ENCODE results near the gene PDE3A.

Gene PDE3A

DNA sequence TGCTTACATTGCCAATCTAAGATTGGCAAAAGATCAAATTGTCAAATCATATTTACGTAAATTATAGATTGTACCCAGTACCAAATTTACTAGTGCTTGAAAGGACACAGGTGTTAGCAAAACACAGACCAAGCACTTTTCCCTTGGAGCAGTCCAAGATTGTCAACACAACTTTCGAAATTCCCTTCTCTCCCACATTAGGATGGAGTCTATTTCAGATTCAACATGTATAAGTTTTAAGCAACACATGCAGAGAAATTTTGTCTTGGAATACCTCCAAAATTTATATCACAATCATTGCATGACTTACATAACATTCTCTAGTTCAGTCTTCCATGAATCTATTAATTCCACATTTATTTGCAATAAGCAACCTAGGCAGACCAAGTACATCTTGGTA, 251.9 kb downstream of the PDE3A start:
- Histone ChIP-seq H3K4me1 (ENCODE audit: control insufficient read depth in 1 of 2, insufficient read depth in 2 of 2, low read length in 2 of 2) (no peaks in the 10 kb centered on the region), H3K4me3 (ENCODE audit: low read depth in 1 of 2, low read length in 2 of 2) (no peak overlapping the region), H3K27me3 (ENCODE audit: low read depth, low read length) (no peaks in the 10 kb centered on the region), H3K9me3 (ENCODE audit: control insufficient read depth in 1 of 2, low read length in 2 of 2) (no peaks in the 10 kb centered on the region), H3K27ac (ENCODE audit: low read length) (no peak overlapping the region), H3K36me3 (ENCODE audit: control insufficient read depth in 1 of 2, insufficient read depth in 2 of 2, low read length in 2 of 2) (peaks cover 0 to 5% of the 10 kb centered on the region in 2 donors)

DNA sequence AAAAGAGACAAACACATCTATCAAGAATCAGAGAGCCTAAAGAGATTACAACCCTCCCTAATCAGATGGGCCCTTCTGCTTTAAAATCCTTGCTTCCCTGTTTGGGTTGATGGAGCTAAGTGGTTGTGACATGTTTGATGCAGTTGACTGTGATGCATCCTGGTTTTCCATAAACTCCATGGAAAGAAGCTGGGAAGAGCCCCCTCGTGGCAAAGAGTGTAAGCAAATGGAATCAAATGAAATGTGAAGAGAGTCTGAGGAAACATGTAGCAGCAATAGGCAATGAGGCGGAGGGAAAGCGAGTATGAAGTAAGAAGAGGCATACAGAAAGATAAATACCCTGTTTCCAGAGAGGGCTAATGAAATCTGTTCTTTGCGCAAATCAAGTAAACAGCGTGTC, 256.4 kb downstream of the PDE3A start:
- Histone ChIP-seq H3K27ac (ENCODE audit: low read length) (no peak overlapping the region), H3K36me3 (ENCODE audit: control insufficient read depth in 1 of 2, insufficient read depth in 2 of 2, low read length in 2 of 2) (no peaks in the 10 kb centered on the region), H3K4me3 (ENCODE audit: low read depth in 1 of 2, low read length in 2 of 2) (no peak overlapping the region), H3K4me1 (ENCODE audit: control insufficient read depth in 1 of 2, insufficient read depth in 2 of 2, low read length in 2 of 2) (peaks cover 5 to 8% of the 10 kb centered on the region in 2 donors), H3K27me3 (ENCODE audit: low read depth, low read length) (no peaks in the 10 kb centered on the region), H3K9me3 (ENCODE audit: control insufficient read depth in 1 of 2, low read length in 2 of 2) (no peaks in the 10 kb centered on the region)

GRCh38 chr12:20625531-20625930, 257.2 kb downstream of the PDE3A start:
- Histone ChIP-seq H3K27ac (ENCODE audit: low read length) (no peak overlapping the region), H3K9me3 (ENCODE audit: control insufficient read depth in 1 of 2, low read length in 2 of 2) (no peaks in the 10 kb centered on the region), H3K36me3 (ENCODE audit: control insufficient read depth in 1 of 2, insufficient read depth in 2 of 2, low read length in 2 of 2) (no peaks in the 10 kb centered on the region), H3K27me3 (ENCODE audit: low read depth, low read length) (no peaks in the 10 kb centered on the region), H3K4me1 (ENCODE audit: control insufficient read depth in 1 of 2, insufficient read depth in 2 of 2, low read length in 2 of 2) (peaks cover 5 to 8% of the 10 kb centered on the region in 2 donors), H3K4me3 (ENCODE audit: low read depth in 1 of 2, low read length in 2 of 2) (no peak overlapping the region)

- Histone ChIP-seq H3K4me3 (ENCODE audit: low read depth in 1 of 2, low read length in 2 of 2) (no peak overlapping the region), H3K36me3 (ENCODE audit: control insufficient read depth in 1 of 2, insufficient read depth in 2 of 2, low read length in 2 of 2) (no peaks in the 10 kb centered on the region), H3K27ac (ENCODE audit: low read length) (no peak overlapping the region), H3K4me1 (ENCODE audit: control insufficient read depth in 1 of 2, insufficient read depth in 2 of 2, low read length in 2 of 2) (peaks cover 5 to 8% of the 10 kb centered on the region in 2 donors), H3K9me3 (ENCODE audit: control insufficient read depth in 1 of 2, low read length in 2 of 2) (no peaks in the 10 kb centered on the region), H3K27me3 (ENCODE audit: low read depth, low read length) (no peaks in the 10 kb centered on the region)
Measured at GRCh38 chr12:20627001-20627588, 258.8 kb downstream of the PDE3A start.

GRCh38 chr12:20628226-20628787, 260.0 kb downstream of the PDE3A start:
- Histone ChIP-seq H3K4me1 (ENCODE audit: control insufficient read depth in 1 of 2, insufficient read depth in 2 of 2, low read length in 2 of 2) (peaks cover 5 to 8% of the 10 kb centered on the region in 2 donors), H3K4me3 (ENCODE audit: low read depth in 1 of 2, low read length in 2 of 2) (no peak overlapping the region), H3K27ac (ENCODE audit: low read length) (no peak overlapping the region), H3K27me3 (ENCODE audit: low read depth, low read length) (no peaks in the 10 kb centered on the region), H3K9me3 (ENCODE audit: control insufficient read depth in 1 of 2, low read length in 2 of 2) (no peaks in the 10 kb centered on the region), H3K36me3 (ENCODE audit: control insufficient read depth in 1 of 2, insufficient read depth in 2 of 2, low read length in 2 of 2) (no peaks in the 10 kb centered on the region)

DNA sequence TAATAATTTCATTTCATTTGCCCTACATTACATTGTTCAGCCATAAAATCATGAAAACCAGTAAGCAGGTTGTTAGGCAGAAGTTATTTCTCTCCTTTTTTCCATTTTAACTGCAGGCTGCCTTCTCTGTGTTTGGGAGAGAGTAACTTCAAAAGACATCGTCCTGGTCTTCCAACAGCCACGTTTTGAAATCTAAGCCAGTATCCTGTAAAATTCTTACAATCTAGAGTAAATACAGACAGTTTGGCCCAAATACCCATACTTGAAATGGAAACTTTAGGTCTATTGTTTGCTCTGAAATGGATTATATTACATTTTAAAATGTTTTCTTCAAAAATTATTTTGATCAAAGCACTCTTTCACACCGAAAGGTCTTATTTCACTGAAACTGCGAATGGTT, 260.7 kb downstream of the PDE3A start:
- H3K4me1 ChIP-seq (ENCODE audit: control insufficient read depth in 1 of 2, insufficient read depth in 2 of 2, low read length in 2 of 2): peaks cover 5 to 8% of the 10 kb centered on the region in 2 donors
- H3K9me3 ChIP-seq (ENCODE audit: control insufficient read depth in 1 of 2, low read length in 2 of 2): no peaks in the 10 kb centered on the region
- no peaks in the 10 kb centered on the region for H3K27me3 ChIP-seq (ENCODE audit: low read depth, low read length)
- no peak overlapping the region for H3K4me3 ChIP-seq (ENCODE audit: low read depth in 1 of 2, low read length in 2 of 2)
- peak overlapping the region; percentile 48 for H3K27ac ChIP-seq (ENCODE audit: low read length)
- no peaks in the 10 kb centered on the region for H3K36me3 ChIP-seq (ENCODE audit: control insufficient read depth in 1 of 2, insufficient read depth in 2 of 2, low read length in 2 of 2)

DNA sequence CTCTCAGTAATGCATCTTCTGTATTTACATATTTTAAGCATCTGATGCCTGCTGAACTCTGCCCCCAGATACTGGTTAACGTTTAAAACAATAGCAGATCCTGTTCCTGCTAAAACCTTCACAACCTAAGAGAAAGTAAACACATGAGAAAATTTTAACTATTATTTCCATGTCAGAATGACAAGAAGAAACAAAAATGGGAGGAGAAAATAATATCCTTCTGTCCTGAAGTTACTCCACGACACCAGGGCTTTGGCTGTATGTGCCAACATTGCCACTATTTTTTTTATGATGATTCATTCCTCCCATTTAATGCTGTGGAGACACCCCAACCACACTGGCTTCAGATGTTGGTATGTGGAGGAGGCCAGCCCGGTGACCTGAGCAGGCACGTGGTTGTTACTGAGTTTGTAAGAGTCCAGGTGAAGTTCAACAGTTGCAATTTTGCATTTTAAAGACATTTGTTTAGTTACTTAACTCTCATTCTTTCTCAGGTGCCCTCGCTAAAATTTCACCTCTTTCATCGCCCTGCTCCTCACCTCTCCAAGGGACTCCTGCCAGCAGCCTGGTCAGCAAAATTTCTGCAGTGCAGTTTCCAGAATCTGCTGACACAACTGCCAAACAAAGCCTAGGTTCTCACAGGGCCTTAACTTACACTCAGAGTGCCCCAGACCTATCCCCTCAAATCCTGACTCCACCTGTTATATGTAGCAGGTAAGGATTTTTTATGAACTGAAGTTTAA, 261.2 kb downstream of the PDE3A start:
- peaks cover 0 to under 1% of the 10 kb centered on the region in 2 donors for H3K36me3 ChIP-seq (ENCODE audit: control insufficient read depth in 1 of 2, insufficient read depth in 2 of 2, low read length in 2 of 2)
- no peaks in the 10 kb centered on the region for H3K27me3 ChIP-seq (ENCODE audit: low read depth, low read length)
- H3K9me3 ChIP-seq (ENCODE audit: control insufficient read depth in 1 of 2, low read length in 2 of 2): no peaks in the 10 kb centered on the region
- H3K4me1 ChIP-seq (ENCODE audit: control insufficient read depth in 1 of 2, insufficient read depth in 2 of 2, low read length in 2 of 2): peaks cover 5 to 8% of the 10 kb centered on the region in 2 donors
- H3K27ac ChIP-seq (ENCODE audit: low read length): no peak overlapping the region
- H3K4me3 ChIP-seq (ENCODE audit: low read depth in 1 of 2, low read length in 2 of 2): no peak overlapping the region

GRCh38 chr12:20631711-20632110, 263.4 kb downstream of the PDE3A start:
- no peaks in the 10 kb centered on the region for H3K27me3 ChIP-seq (ENCODE audit: low read depth, low read length)
- peaks cover 0 to 8% of the 10 kb centered on the region in 2 donors for H3K36me3 ChIP-seq (ENCODE audit: control insufficient read depth in 1 of 2, insufficient read depth in 2 of 2, low read length in 2 of 2)
- no peak overlapping the region for H3K27ac ChIP-seq (ENCODE audit: low read length)
- no peaks in the 10 kb centered on the region for H3K9me3 ChIP-seq (ENCODE audit: control insufficient read depth in 1 of 2, low read length in 2 of 2)
- H3K4me3 ChIP-seq (ENCODE audit: low read depth in 1 of 2, low read length in 2 of 2): no peak overlapping the region
- H3K4me1 ChIP-seq (ENCODE audit: control insufficient read depth in 1 of 2, insufficient read depth in 2 of 2, low read length in 2 of 2): peaks cover 5 to 8% of the 10 kb centered on the region in 2 donors

DNA sequence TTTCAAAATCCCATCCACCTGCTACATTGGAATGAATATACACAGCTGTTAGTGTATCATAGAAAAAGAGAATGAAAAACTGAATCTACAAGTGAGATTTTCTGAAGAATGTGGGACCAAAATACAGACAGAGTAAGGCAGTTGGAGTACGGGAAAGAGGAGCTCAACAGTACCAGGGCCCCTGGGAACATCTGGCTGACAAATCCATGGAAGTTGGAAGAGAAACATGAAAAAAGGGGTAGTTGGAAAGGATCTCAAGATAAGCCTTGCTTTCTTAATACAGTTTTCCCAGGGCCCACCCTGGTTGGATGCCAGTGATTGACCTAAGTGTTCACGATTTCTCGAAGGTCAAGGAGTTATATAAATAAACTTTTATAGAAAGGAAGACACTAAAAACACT, 272.8 kb downstream of the PDE3A start:
- Histone ChIP-seq H3K4me3 (ENCODE audit: low read depth in 1 of 2, low read length in 2 of 2) (no peak overlapping the region), H3K27ac (ENCODE audit: low read length) (no peak overlapping the region), H3K9me3 (ENCODE audit: control insufficient read depth in 1 of 2, low read length in 2 of 2) (no peaks in the 10 kb centered on the region), H3K27me3 (ENCODE audit: low read depth, low read length) (no peaks in the 10 kb centered on the region), H3K4me1 (ENCODE audit: control insufficient read depth in 1 of 2, insufficient read depth in 2 of 2, low read length in 2 of 2) (no peaks in the 10 kb centered on the region), H3K36me3 (ENCODE audit: control insufficient read depth in 1 of 2, insufficient read depth in 2 of 2, low read length in 2 of 2) (peaks cover 0 to 7% of the 10 kb centered on the region in 2 donors)

DNA sequence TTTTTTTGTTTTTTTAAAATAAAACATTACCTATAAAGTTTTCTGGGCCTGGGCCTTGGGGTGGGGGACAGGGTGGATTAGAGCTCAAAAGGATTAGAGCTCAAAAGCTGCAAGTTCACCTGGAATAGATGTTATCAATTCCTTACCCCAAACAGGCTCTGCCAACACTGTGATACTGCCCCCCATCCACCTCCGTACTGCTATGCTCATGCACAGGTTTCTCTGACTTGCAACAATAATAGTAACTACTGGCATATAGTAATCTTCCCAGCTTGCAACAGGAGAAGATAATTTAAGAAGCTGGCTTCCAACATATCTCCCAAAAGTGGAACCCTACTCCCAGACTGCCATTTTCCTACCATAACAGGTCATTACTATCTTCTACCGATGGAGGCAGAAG, 275.5 kb downstream of the PDE3A start:
- Histone ChIP-seq H3K36me3 (ENCODE audit: control insufficient read depth in 1 of 2, insufficient read depth in 2 of 2, low read length in 2 of 2) (no peaks in the 10 kb centered on the region), H3K4me3 (ENCODE audit: low read depth in 1 of 2, low read length in 2 of 2) (no peak overlapping the region), H3K27me3 (ENCODE audit: low read depth, low read length) (no peaks in the 10 kb centered on the region), H3K27ac (ENCODE audit: low read length) (no peak overlapping the region), H3K4me1 (ENCODE audit: control insufficient read depth in 1 of 2, insufficient read depth in 2 of 2, low read length in 2 of 2) (no peaks in the 10 kb centered on the region), H3K9me3 (ENCODE audit: control insufficient read depth in 1 of 2, low read length in 2 of 2) (no peaks in the 10 kb centered on the region)

DNA sequence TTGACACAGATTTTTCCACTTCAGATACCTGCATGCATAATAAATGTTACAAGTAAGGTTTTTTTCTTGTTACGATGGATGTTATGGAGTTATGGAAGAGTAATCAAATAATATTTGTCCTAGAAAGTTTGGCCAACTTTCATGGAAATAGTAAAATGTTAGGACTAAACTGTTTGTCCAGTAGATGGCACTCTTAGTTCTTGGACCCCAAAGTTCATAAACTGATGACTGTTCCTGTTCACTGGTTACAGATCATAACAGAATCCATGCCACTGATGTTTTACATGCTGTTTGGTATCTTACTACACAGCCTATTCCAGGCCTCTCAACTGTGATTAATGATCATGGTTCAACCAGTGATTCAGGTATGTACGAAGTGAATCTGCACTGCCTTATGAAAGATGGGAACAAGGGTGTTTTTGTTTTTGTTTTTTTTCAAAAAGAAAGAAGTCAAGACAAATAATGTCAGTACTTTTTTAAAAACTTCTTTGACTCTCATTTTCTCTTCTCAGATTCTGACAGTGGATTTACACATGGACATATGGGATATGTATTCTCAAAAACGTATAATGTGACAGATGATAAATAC, 278.0 kb downstream of the PDE3A start:
- Histone ChIP-seq H3K27ac (ENCODE audit: low read length) (no peak overlapping the region), H3K9me3 (ENCODE audit: control insufficient read depth in 1 of 2, low read length in 2 of 2) (no peaks in the 10 kb centered on the region), H3K4me1 (ENCODE audit: control insufficient read depth in 1 of 2, insufficient read depth in 2 of 2, low read length in 2 of 2) (no peaks in the 10 kb centered on the region), H3K36me3 (ENCODE audit: control insufficient read depth in 1 of 2, insufficient read depth in 2 of 2, low read length in 2 of 2) (no peaks in the 10 kb centered on the region), H3K4me3 (ENCODE audit: low read depth in 1 of 2, low read length in 2 of 2) (no peak overlapping the region), H3K27me3 (ENCODE audit: low read depth, low read length) (no peaks in the 10 kb centered on the region)

All from muscle layer of duodenum (tissue), 2 donors.